DOHH2 (cell line): Measurements from ENCODE around the gene SLC2A2.

Experiments
- H3F3A ChIP-seq: fragments of 200-600 bp; sonication (generic), shearing (Covaris generic); 2 replicates; pipeline ENCODE4 v1.6.0; 2016; ENCODE audit warnings: antibody characterized with exemption, mild to moderate bottlenecking; ENCODE audit not compliant: control insufficient read depth, insufficient read depth
- H3K27ac ChIP-seq: fragments of 200-600 bp; sonication (generic); 2 replicates; pipeline ENCODE4 v1.5.1; 2014; ENCODE audit warnings: low read depth, mild to moderate bottlenecking, low read length, moderate library complexity
- H3K27me3 ChIP-seq: fragments of 200-600 bp; sonication (generic); 2 replicates; pipeline ENCODE4 v1.6.1; 2014; ENCODE audit warnings: mild to moderate bottlenecking, low read length, mixed read lengths; ENCODE audit not compliant: control insufficient read depth
- H3K36me3 ChIP-seq: fragments of 200-600 bp; sonication (generic); 2 replicates; pipeline ENCODE4 v1.6.1; 2014; ENCODE audit warnings: mild to moderate bottlenecking, low read length, moderate library complexity, mixed read lengths; ENCODE audit not compliant: control insufficient read depth
- H3K4me1 ChIP-seq: fragments of 200-600 bp; sonication (generic); 2 replicates; pipeline ENCODE4 v1.6.1; 2014; ENCODE audit warnings: mild to moderate bottlenecking, low read length, mixed read lengths; ENCODE audit not compliant: control insufficient read depth
- H3K4me2 ChIP-seq: fragments of 200-600 bp; sonication (generic); 2 replicates; pipeline ENCODE4 v1.6.0; 2014; ENCODE audit warnings: mild to moderate bottlenecking, low read length, moderate library complexity
- H3K4me3 ChIP-seq: fragments of 200-600 bp; sonication (generic); 2 replicates; pipeline ENCODE4 v1.5.1; 2014; ENCODE audit warnings: mild to moderate bottlenecking, low read length, mixed read lengths
- H3K79me2 ChIP-seq: fragments of 200-600 bp; sonication (generic); 2 replicates; pipeline ENCODE4 v1.6.1; 2014; ENCODE audit warnings: mild to moderate bottlenecking, low read length, mixed read lengths; ENCODE audit not compliant: control insufficient read depth
- H3K9me2 ChIP-seq: fragments of 200-600 bp; sonication (generic); replicated peaks from 2 replicates; pipeline ENCODE4 v1.6.1; 2014; ENCODE audit warnings: mild to moderate bottlenecking, low read length, mixed read lengths; ENCODE audit not compliant: control insufficient read depth
- H3K9me3 ChIP-seq: fragments of 200-600 bp; sonication (generic); 2 replicates; pipeline ENCODE4 v1.6.1; 2014; ENCODE audit warnings: antibody characterized with exemption, low read length, mixed read lengths; ENCODE audit not compliant: control insufficient read depth, insufficient read depth
- H4K20me1 ChIP-seq: fragments of 200-600 bp; sonication (generic); 2 replicates; pipeline ENCODE4 v1.6.0; 2014; ENCODE audit warnings: low read depth, mild to moderate bottlenecking, antibody characterized with exemption, low read length, moderate library complexity; ENCODE audit not compliant: control insufficient read depth, insufficient read depth
- EZH2phosphoT487 ChIP-seq: fragments of 200-600 bp; sonication (generic); IDR thresholded peaks from 2 replicates; pipeline ENCODE4 v1.6.1; 2017; ENCODE audit warnings: borderline replicate concordance, mild to moderate bottlenecking, antibody characterized with exemption, low read length, moderate library complexity, mixed read lengths
- TF ChIP-seq, protein P1 (sequence below): fragments of 200-600 bp; sonication (generic); IDR thresholded peaks from one replicate; pipeline ENCODE4 v1.5.1; 2014; ENCODE audit warnings: antibody characterized with exemption, mild to moderate bottlenecking, low read depth, low read length; ENCODE audit not compliant: poor library complexity, severe bottlenecking

The SLC2A2 gene

DNA sequence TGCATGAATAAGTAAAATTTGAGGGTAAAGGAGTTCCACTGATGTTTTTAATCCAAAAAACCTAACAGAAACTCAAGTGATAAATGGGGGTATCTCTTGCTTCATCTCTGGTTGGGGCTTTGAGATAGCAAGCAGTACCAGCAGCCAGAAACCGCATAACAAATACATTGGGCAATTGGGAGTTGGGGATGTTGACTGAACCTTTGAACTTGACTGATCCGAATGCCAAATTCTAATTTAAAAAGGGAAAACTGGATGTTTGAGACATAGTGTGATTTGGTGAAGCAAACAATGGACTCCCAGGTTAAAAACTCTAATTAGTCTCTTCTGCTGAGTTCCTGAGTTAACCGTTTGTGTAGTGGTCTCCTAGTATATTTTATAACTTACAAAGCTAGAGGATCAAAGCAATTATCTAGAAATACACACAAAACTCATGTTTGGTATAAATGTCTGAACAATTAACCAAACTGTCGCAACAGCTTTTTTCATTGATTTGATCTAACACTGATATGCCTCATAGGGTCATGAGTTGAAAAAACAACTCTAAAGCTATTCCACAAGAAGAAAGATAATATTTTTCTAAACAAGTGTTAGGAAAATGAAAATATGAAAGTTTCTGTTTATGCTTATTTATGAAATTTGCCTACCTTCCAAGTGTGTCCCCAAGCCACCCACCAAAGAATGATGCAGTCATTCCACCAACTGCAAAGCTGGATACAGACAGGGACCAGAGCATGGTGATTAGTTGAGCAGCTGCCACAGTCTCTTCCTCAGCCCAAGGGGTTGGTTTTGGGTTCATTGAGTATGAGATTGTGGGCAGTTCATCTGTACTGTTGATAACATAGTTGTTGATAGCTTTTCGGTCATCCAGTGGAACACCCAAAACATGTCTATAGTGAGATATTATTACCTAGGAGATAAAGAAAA, 12.4 kb downstream of the SLC2A2 start:
- H4K20me1 ChIP-seq = no peaks in the 10 kb centered on the region
- H3K4me3 ChIP-seq = no peak overlapping the region
- H3K4me1 ChIP-seq = no peaks in the 10 kb centered on the region
- H3K27me3 ChIP-seq = peaks cover 1% of the 10 kb centered on the region; the same call in 1 of the 2 replicates
- H3F3A ChIP-seq = no peaks in the 10 kb centered on the region
- no peaks in the 10 kb centered on the region for H3K9me3 ChIP-seq
- TF ChIP-seq EZH2phosphoT487 = no peak
- TF ChIP-seq, protein P1, sequence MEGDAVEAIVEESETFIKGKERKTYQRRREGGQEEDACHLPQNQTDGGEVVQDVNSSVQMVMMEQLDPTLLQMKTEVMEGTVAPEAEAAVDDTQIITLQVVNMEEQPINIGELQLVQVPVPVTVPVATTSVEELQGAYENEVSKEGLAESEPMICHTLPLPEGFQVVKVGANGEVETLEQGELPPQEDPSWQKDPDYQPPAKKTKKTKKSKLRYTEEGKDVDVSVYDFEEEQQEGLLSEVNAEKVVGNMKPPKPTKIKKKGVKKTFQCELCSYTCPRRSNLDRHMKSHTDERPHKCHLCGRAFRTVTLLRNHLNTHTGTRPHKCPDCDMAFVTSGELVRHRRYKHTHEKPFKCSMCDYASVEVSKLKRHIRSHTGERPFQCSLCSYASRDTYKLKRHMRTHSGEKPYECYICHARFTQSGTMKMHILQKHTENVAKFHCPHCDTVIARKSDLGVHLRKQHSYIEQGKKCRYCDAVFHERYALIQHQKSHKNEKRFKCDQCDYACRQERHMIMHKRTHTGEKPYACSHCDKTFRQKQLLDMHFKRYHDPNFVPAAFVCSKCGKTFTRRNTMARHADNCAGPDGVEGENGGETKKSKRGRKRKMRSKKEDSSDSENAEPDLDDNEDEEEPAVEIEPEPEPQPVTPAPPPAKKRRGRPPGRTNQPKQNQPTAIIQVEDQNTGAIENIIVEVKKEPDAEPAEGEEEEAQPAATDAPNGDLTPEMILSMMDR = no peak
- no peaks in the 10 kb centered on the region for H3K9me2 ChIP-seq
- H3K27ac ChIP-seq = no peak overlapping the region
- H3K4me2 ChIP-seq = no peak overlapping the region
- H3K79me2 ChIP-seq = no peaks in the 10 kb centered on the region
- H3K36me3 ChIP-seq = no peaks in the 10 kb centered on the region

- Histone ChIP-seq H4K20me1 (no peaks in the 10 kb centered on the region), H3K27ac (no peak overlapping the region), H3K9me3 (no peaks in the 10 kb centered on the region), H3F3A (no peaks in the 10 kb centered on the region), H3K36me3 (no peaks in the 10 kb centered on the region), H3K4me2 (no peak overlapping the region), H3K9me2 (no peaks in the 10 kb centered on the region), H3K4me3 (no peak overlapping the region), H3K27me3 (peaks cover 4% of the 10 kb centered on the region; the same call in 1 of the 2 replicates), H3K79me2 (no peaks in the 10 kb centered on the region), H3K4me1 (no peaks in the 10 kb centered on the region)
- TF ChIP-seq EZH2phosphoT487 = no peak
- TF ChIP-seq, protein P1 = no peak
Measured at GRCh38 chr3:171011873-171012336, 14.6 kb downstream of the SLC2A2 start.

GRCh38 chr3:171011109-171011872, 15.2 kb downstream of the SLC2A2 start:
- H3K4me1 ChIP-seq = no peaks in the 10 kb centered on the region
- no peak for TF ChIP-seq EZH2phosphoT487
- TF ChIP-seq, protein P1 = no peak
- no peaks in the 10 kb centered on the region for H3K36me3 ChIP-seq

More at GRCh38 chr3:171011109-171011872, 15.2 kb downstream of the SLC2A2 start:
- H3K79me2 ChIP-seq = no peaks in the 10 kb centered on the region
- H3F3A ChIP-seq = no peaks in the 10 kb centered on the region
- H3K27me3 ChIP-seq = peaks cover 4% of the 10 kb centered on the region; the same call in 1 of the 2 replicates
- H3K4me2 ChIP-seq = no peak overlapping the region
- no peaks in the 10 kb centered on the region for H3K9me3 ChIP-seq
- H3K27ac ChIP-seq = no peak overlapping the region
- H4K20me1 ChIP-seq = no peaks in the 10 kb centered on the region
- no peaks in the 10 kb centered on the region for H3K9me2 ChIP-seq
- no peak overlapping the region for H3K4me3 ChIP-seq
